ENCODE data around the gene TP63.

DNA sequence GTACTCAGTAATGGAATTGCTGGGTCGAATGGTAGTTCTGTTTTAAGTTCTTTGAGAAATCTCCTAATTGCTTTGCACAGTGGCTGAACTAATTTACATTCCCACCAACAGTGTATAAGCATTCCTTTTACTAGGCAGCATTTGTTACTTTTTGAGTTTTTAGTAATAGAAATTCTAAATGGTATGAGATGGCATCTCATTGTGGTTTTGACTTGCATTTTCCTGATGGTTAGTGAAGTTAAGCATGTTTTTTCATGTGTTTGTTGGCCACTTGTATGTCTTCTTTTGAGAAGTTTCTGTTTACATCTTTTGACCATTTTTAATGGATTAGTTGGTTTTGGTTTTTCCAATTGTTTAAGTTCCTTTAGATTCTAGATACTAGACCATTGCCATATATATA, 28.4 kb downstream of the TP63 start:
- TF ChIP-seq EP300 (IDR thresholded peaks at IDR 0.05; ENCODE audit: borderline replicate concordance) (no peak), RAD21 (IDR thresholded peaks at IDR 0.05; ENCODE audit: low read depth) (no peak), CREB1 (IDR thresholded peaks at IDR 0.05; ENCODE audit: low read depth) (no peak), CEBPB (IDR thresholded peaks at IDR 0.05) (no peak), YY1 (IDR thresholded peaks at IDR 0.05; ENCODE audit: low read depth) (no peak), TEAD4 (IDR thresholded peaks at IDR 0.05) (no peak), TCF12 (IDR thresholded peaks at IDR 0.05; ENCODE audit: low read depth) (no peak)
- TF ChIP-seq, protein P1, sequence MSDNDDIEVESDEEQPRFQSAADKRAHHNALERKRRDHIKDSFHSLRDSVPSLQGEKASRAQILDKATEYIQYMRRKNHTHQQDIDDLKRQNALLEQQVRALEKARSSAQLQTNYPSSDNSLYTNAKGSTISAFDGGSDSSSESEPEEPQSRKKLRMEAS (IDR thresholded peaks at IDR 0.05), result no peak
- TF ChIP-seq, protein P2, sequence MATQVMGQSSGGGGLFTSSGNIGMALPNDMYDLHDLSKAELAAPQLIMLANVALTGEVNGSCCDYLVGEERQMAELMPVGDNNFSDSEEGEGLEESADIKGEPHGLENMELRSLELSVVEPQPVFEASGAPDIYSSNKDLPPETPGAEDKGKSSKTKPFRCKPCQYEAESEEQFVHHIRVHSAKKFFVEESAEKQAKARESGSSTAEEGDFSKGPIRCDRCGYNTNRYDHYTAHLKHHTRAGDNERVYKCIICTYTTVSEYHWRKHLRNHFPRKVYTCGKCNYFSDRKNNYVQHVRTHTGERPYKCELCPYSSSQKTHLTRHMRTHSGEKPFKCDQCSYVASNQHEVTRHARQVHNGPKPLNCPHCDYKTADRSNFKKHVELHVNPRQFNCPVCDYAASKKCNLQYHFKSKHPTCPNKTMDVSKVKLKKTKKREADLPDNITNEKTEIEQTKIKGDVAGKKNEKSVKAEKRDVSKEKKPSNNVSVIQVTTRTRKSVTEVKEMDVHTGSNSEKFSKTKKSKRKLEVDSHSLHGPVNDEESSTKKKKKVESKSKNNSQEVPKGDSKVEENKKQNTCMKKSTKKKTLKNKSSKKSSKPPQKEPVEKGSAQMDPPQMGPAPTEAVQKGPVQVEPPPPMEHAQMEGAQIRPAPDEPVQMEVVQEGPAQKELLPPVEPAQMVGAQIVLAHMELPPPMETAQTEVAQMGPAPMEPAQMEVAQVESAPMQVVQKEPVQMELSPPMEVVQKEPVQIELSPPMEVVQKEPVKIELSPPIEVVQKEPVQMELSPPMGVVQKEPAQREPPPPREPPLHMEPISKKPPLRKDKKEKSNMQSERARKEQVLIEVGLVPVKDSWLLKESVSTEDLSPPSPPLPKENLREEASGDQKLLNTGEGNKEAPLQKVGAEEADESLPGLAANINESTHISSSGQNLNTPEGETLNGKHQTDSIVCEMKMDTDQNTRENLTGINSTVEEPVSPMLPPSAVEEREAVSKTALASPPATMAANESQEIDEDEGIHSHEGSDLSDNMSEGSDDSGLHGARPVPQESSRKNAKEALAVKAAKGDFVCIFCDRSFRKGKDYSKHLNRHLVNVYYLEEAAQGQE (IDR thresholded peaks at IDR 0.05; ENCODE audit: low read depth), result no peak
